ENCODE results near the gene KIAA1671. TPM values are rescaled to one million over a fixed set of nuclear protein-coding genes. Genes with fewer than 3 reads are reported as not detected.

The KIAA1671 gene
- total and polyA plus RNA-seq, 5 donors from 2014 or later, result 0.21 to 3.3 (median 0.65) TPM; not detected in 1

- no peaks in the 10 kb centered on the region for H3K9me3 Mint-ChIP-seq
- H3K9me3 ChIP-seq (ENCODE audit: control insufficient read depth in 2 of 2, low read length in 2 of 2), result no peaks in the 10 kb centered on the region
- ATAC-seq (ENCODE audit: low read depth in 2 of 2) (no peak), DNase-seq (no peak)
- no peak overlapping the region for H3K27ac ChIP-seq (ENCODE audit: insufficient read depth, low read length, poor library complexity, severe bottlenecking)
- peaks cover 5% of the 10 kb centered on the region for H3K27me3 Mint-ChIP-seq
- H3K27me3 ChIP-seq (ENCODE audit: control insufficient read depth, insufficient read depth, low read length), result no peaks in the 10 kb centered on the region
- no peaks in the 10 kb centered on the region for H3K36me3 ChIP-seq (ENCODE audit: control insufficient read depth, insufficient read depth, low read length)
- H3K4me3 Mint-ChIP-seq, result no peak overlapping the region
- no peaks in the 10 kb centered on the region for H3K4me1 Mint-ChIP-seq
- no peaks in the 10 kb centered on the region for H3K36me3 Mint-ChIP-seq
- H3K4me3 ChIP-seq (ENCODE audit: low read depth, low read length), result no peak overlapping the region
- H3K4me1 ChIP-seq (ENCODE audit: control insufficient read depth, insufficient read depth, low read length, poor library complexity, severe bottlenecking), result no peaks in the 10 kb centered on the region
- no peak overlapping the region for H3K27ac Mint-ChIP-seq
Observed at GRCh38 chr22:25159028-25159427, 206.5 kb downstream of the KIAA1671 start.

- DNase-seq, result no peak
- Mint-ChIP-seq H3K27me3 (peaks cover 5% of the 10 kb centered on the region), H3K27ac (no peak overlapping the region), H3K4me3 (no peak overlapping the region), H3K9me3 (no peaks in the 10 kb centered on the region), H3K4me1 (no peaks in the 10 kb centered on the region), H3K36me3 (no peaks in the 10 kb centered on the region)
- H3K4me3 ChIP-seq (ENCODE audit: low read depth, low read length), result no peak overlapping the region
- H3K4me1 ChIP-seq (ENCODE audit: control insufficient read depth, insufficient read depth, low read length, poor library complexity, severe bottlenecking), result no peaks in the 10 kb centered on the region
- H3K36me3 ChIP-seq (ENCODE audit: control insufficient read depth, insufficient read depth, low read length), result no peaks in the 10 kb centered on the region
- ATAC-seq (ENCODE audit: low read depth in 2 of 2), result no peak
- no peaks in the 10 kb centered on the region for H3K27me3 ChIP-seq (ENCODE audit: control insufficient read depth, insufficient read depth, low read length)
- H3K9me3 ChIP-seq (ENCODE audit: control insufficient read depth in 2 of 2, low read length in 2 of 2), result no peaks in the 10 kb centered on the region
- no peak overlapping the region for H3K27ac ChIP-seq (ENCODE audit: insufficient read depth, low read length, poor library complexity, severe bottlenecking)
Observed at GRCh38 chr22:25160120-25160996, 207.8 kb downstream of the KIAA1671 start.

- no peaks in the 10 kb centered on the region for H3K4me1 ChIP-seq (ENCODE audit: control insufficient read depth, insufficient read depth, low read length, poor library complexity, severe bottlenecking)
- no peaks in the 10 kb centered on the region for H3K9me3 ChIP-seq (ENCODE audit: control insufficient read depth in 2 of 2, low read length in 2 of 2)
- Mint-ChIP-seq H3K27ac (no peak overlapping the region), H3K27me3 (peaks cover 5% of the 10 kb centered on the region), H3K9me3 (no peaks in the 10 kb centered on the region), H3K4me3 (no peak overlapping the region), H3K4me1 (no peaks in the 10 kb centered on the region), H3K36me3 (no peaks in the 10 kb centered on the region)
- no peaks in the 10 kb centered on the region for H3K27me3 ChIP-seq (ENCODE audit: control insufficient read depth, insufficient read depth, low read length)
- ATAC-seq (ENCODE audit: low read depth in 2 of 2) (no peak), DNase-seq (no peak)
- H3K4me3 ChIP-seq (ENCODE audit: low read depth, low read length), result no peak overlapping the region
- no peak overlapping the region for H3K27ac ChIP-seq (ENCODE audit: insufficient read depth, low read length, poor library complexity, severe bottlenecking)
- H3K36me3 ChIP-seq (ENCODE audit: control insufficient read depth, insufficient read depth, low read length), result no peaks in the 10 kb centered on the region
Observed at GRCh38 chr22:25161017-25161915, 208.8 kb downstream of the KIAA1671 start.

GRCh38 chr22:25161916-25162530, 209.5 kb downstream of the KIAA1671 start:
- H3K27me3 Mint-ChIP-seq, result peaks cover 5% of the 10 kb centered on the region

GRCh38 chr22:25162561-25162960, 210.0 kb downstream of the KIAA1671 start:
- H3K36me3 Mint-ChIP-seq, result no peaks in the 10 kb centered on the region
- peaks cover 5% of the 10 kb centered on the region for H3K27me3 Mint-ChIP-seq

More at GRCh38 chr22:25161916-25162530, 209.5 kb downstream of the KIAA1671 start:
- Mint-ChIP-seq H3K4me3 (no peak overlapping the region), H3K4me1 (no peaks in the 10 kb centered on the region), H3K36me3 (no peaks in the 10 kb centered on the region), H3K27ac (no peak overlapping the region), H3K9me3 (no peaks in the 10 kb centered on the region)
- Histone ChIP-seq H3K27me3 (ENCODE audit: control insufficient read depth, insufficient read depth, low read length) (no peaks in the 10 kb centered on the region), H3K4me3 (ENCODE audit: low read depth, low read length) (no peak overlapping the region), H3K36me3 (ENCODE audit: control insufficient read depth, insufficient read depth, low read length) (no peaks in the 10 kb centered on the region), H3K27ac (ENCODE audit: insufficient read depth, low read length, poor library complexity, severe bottlenecking) (no peak overlapping the region), H3K9me3 (ENCODE audit: control insufficient read depth in 2 of 2, low read length in 2 of 2) (no peaks in the 10 kb centered on the region), H3K4me1 (ENCODE audit: control insufficient read depth, insufficient read depth, low read length, poor library complexity, severe bottlenecking) (no peaks in the 10 kb centered on the region)
- ATAC-seq (ENCODE audit: low read depth in 2 of 2) (no peak), DNase-seq (no peak)

GRCh38 chr22:25165785-25166184, 213.3 kb downstream of the KIAA1671 start:
- no peaks in the 10 kb centered on the region for H3K36me3 ChIP-seq (ENCODE audit: control insufficient read depth, insufficient read depth, low read length)
- no peak overlapping the region for H3K4me3 ChIP-seq (ENCODE audit: low read depth, low read length)
- Mint-ChIP-seq H3K36me3 (no peaks in the 10 kb centered on the region), H3K4me1 (no peaks in the 10 kb centered on the region), H3K27me3 (peaks cover 11% of the 10 kb centered on the region), H3K4me3 (no peak overlapping the region), H3K27ac (no peak overlapping the region), H3K9me3 (no peaks in the 10 kb centered on the region)
- H3K9me3 ChIP-seq (ENCODE audit: control insufficient read depth in 2 of 2, low read length in 2 of 2), result no peaks in the 10 kb centered on the region
- DNase-seq (no peak), ATAC-seq (ENCODE audit: low read depth in 2 of 2) (no peak)
- H3K4me1 ChIP-seq (ENCODE audit: control insufficient read depth, insufficient read depth, low read length, poor library complexity, severe bottlenecking), result no peaks in the 10 kb centered on the region
- no peaks in the 10 kb centered on the region for H3K27me3 ChIP-seq (ENCODE audit: control insufficient read depth, insufficient read depth, low read length)
- H3K27ac ChIP-seq (ENCODE audit: insufficient read depth, low read length, poor library complexity, severe bottlenecking), result no peak overlapping the region

More at GRCh38 chr22:25162561-25162960, 210.0 kb downstream of the KIAA1671 start:
- Histone ChIP-seq H3K27ac (ENCODE audit: insufficient read depth, low read length, poor library complexity, severe bottlenecking) (no peak overlapping the region), H3K4me1 (ENCODE audit: control insufficient read depth, insufficient read depth, low read length, poor library complexity, severe bottlenecking) (no peaks in the 10 kb centered on the region), H3K36me3 (ENCODE audit: control insufficient read depth, insufficient read depth, low read length) (no peaks in the 10 kb centered on the region), H3K9me3 (ENCODE audit: control insufficient read depth in 2 of 2, low read length in 2 of 2) (no peaks in the 10 kb centered on the region), H3K4me3 (ENCODE audit: low read depth, low read length) (no peak overlapping the region), H3K27me3 (ENCODE audit: control insufficient read depth, insufficient read depth, low read length) (no peaks in the 10 kb centered on the region)
- H3K4me1 Mint-ChIP-seq, result no peaks in the 10 kb centered on the region
- H3K9me3 Mint-ChIP-seq, result no peaks in the 10 kb centered on the region
- H3K27ac Mint-ChIP-seq, result no peak overlapping the region
- no peak for ATAC-seq (ENCODE audit: low read depth in 2 of 2)
- H3K4me3 Mint-ChIP-seq, result no peak overlapping the region
- DNase-seq, result no peak

GRCh38 chr22:25166266-25167040, 213.9 kb downstream of the KIAA1671 start:
- Mint-ChIP-seq H3K9me3 (no peaks in the 10 kb centered on the region), H3K27me3 (peaks cover 11% of the 10 kb centered on the region)
- no peak for ATAC-seq (ENCODE audit: low read depth in 2 of 2)

More at GRCh38 chr22:25166266-25167040, 213.9 kb downstream of the KIAA1671 start:
- no peak for DNase-seq
- no peaks in the 10 kb centered on the region for H3K27me3 ChIP-seq (ENCODE audit: control insufficient read depth, insufficient read depth, low read length)
- no peaks in the 10 kb centered on the region for H3K9me3 ChIP-seq (ENCODE audit: control insufficient read depth in 2 of 2, low read length in 2 of 2)
- no peak overlapping the region for H3K27ac Mint-ChIP-seq
- no peaks in the 10 kb centered on the region for H3K36me3 ChIP-seq (ENCODE audit: control insufficient read depth, insufficient read depth, low read length)
- no peak overlapping the region for H3K27ac ChIP-seq (ENCODE audit: insufficient read depth, low read length, poor library complexity, severe bottlenecking)
- H3K4me1 Mint-ChIP-seq, result no peaks in the 10 kb centered on the region
- H3K4me3 ChIP-seq (ENCODE audit: low read depth, low read length), result no peak overlapping the region
- no peak overlapping the region for H3K4me3 Mint-ChIP-seq
- H3K4me1 ChIP-seq (ENCODE audit: control insufficient read depth, insufficient read depth, low read length, poor library complexity, severe bottlenecking), result no peaks in the 10 kb centered on the region
- no peaks in the 10 kb centered on the region for H3K36me3 Mint-ChIP-seq
